ENCODE results near the gene DUSP3. TPM values are rescaled to one million over a fixed set of nuclear protein-coding genes. Genes with fewer than 3 reads are reported as not detected.

Gene DUSP3
- total RNA-seq, 1 donor = 37.5 TPM

GRCh38 chr17:43790311-43790940 lies 11.6 kb upstream of the DUSP3 start:
- no peak for DNase-seq (ENCODE audit: low read depth)
- H3K4me3 ChIP-seq (ENCODE audit: low read depth, low read length) = no peak overlapping the region
- TF ChIP-seq CTCF (IDR thresholded peaks at IDR 0.05; ENCODE audit: insufficient read depth, low read length) = peak; percentile 6

- no peak for DNase-seq (ENCODE audit: low read depth)
- no peak overlapping the region for H3K4me3 ChIP-seq (ENCODE audit: low read depth, low read length)
- no peak for TF ChIP-seq CTCF (IDR thresholded peaks at IDR 0.05; ENCODE audit: insufficient read depth, low read length)
These were observed 10.7 kb upstream of the DUSP3 start for GRCh38 chr17:43789482-43789881.

DNA sequence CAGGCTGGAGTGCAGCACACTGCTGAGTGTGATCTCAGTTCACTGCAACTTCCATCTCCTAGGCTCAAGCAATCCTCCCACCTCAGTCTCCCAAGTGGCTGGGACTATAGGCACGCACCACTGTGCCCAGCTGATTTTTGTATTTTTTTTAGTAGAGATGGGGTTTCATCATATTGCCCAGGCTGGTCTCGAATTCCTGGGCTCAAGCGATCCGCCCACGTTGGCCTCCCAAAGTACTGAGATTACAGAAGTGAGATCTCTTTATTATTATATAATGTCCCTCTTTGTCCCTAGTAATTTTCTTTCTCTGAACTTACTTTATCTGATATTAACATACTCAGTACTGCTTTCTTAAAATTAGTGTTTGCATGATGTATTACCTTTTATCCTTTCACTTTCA lies 9.8 kb upstream of the DUSP3 start:
- no peak for TF ChIP-seq CTCF (IDR thresholded peaks at IDR 0.05; ENCODE audit: insufficient read depth, low read length)
- no peak for DNase-seq (ENCODE audit: low read depth)
- no peak overlapping the region for H3K4me3 ChIP-seq (ENCODE audit: low read depth, low read length)

DNA sequence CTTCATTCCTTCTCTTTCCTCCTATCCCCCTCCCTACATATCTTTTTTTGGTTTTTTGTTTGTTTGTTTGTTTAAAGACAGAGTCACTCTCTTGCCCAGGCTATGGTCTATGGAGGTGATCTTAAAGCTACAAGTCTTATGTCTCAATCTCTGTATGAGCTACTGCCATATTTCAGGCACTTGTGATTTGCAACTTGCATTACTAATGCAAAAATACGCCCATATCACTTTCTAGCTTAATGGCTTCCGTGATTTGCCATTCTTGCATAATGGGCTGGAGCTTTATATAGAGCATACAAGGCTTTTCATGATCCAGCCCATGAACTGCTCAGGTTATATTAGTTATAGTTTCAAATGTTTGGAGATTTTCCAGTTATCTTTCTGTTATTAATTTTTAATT lies 9.0 kb upstream of the DUSP3 start:
- H3K4me3 ChIP-seq (ENCODE audit: low read depth, low read length) = no peak overlapping the region
- TF ChIP-seq CTCF (IDR thresholded peaks at IDR 0.05; ENCODE audit: insufficient read depth, low read length) = no peak
- DNase-seq (ENCODE audit: low read depth) = no peak

DNA sequence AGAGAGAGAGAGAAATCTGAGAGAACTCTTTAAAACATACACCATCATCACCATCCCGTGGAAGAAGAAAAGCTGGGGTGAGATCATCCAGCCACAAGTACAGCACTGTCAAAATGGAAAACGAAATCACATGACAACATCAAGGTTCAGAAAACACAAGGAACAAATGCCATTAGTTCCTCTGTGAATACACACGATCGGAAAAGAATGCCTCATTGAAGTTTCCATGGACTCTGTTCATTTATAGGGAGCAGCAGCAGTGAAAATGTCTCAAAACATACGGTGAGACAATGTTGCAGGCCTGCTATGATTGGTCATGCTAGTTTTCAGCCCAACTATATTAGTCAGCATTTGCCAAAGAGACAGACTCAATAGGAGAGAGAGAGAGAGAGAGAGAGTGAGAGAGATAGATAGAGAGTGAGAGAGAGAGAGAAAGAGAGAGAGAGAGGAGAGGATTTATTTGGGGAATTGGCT lies 5.9 kb upstream of the DUSP3 start:
- no peak for TF ChIP-seq CTCF (IDR thresholded peaks at IDR 0.05; ENCODE audit: insufficient read depth, low read length)
- peak; percentile 79 for DNase-seq (ENCODE audit: low read depth)
- H3K4me3 ChIP-seq (ENCODE audit: low read depth, low read length) = no peak overlapping the region

- DNase-seq (ENCODE audit: low read depth) = peak; percentile 51
- TF ChIP-seq CTCF (IDR thresholded peaks at IDR 0.05; ENCODE audit: insufficient read depth, low read length) = no peak
- no peak overlapping the region for H3K4me3 ChIP-seq (ENCODE audit: low read depth, low read length)
These were observed 5.3 kb upstream of the DUSP3 start for GRCh38 chr17:43784068-43784467.
